HepG2 (cell line): ENCODE results near the gene AASDHPPT. TPM values are rescaled to one million over a fixed set of nuclear protein-coding genes. Genes with fewer than 3 reads are reported as not detected.

Experiments
- ATAC-seq: fragments of 200-7000 bp; cut with Tn5 transposase; 3 replicates; pipeline ENCODE4 v1.9.1; 2020; ENCODE audit warnings: mild to moderate bottlenecking, moderate library complexity
- BruUV-seq: library from RNA; stranded (reverse); fragments of 400-500 nt; replicated peaks from 2 replicates; lab custom pipeline; 2021; lab: Mats Ljungman, UMichigan
- CTCF ChIA-PET: fragments of 300-600 bp; formaldehyde crosslinking; extraction: SDS; loops from one replicate; lab custom pipeline; 2021; ENCODE audit warnings: low total read pairs, inconsistent platforms, low intra/inter-chr PET ratio; lab: Yijun Ruan, JAX
- POLR2A ChIA-PET: fragments of 350-600 bp; sonication (Branson Sonifier 250); formaldehyde crosslinking; loops from one replicate; lab custom pipeline; 2020; ENCODE audit warnings: antibody characterized with exemption, inconsistent platforms; lab: Yijun Ruan, JAX
- DNase-seq: peaks from one replicate; pipeline ENCODE4 v3.0.0-alpha.2; 2015; ENCODE audit warnings: low spot score
- FAIRE-seq: peaks from 3 replicates; lab custom pipeline; 2011; peaks lifted over from hg19 to GRCh38; lab: Jason Lieb, UNC
- H2AFZ ChIP-seq: one replicate; pipeline ENCODE4 v1.6.1; 2011; ENCODE audit warnings: low read length, inconsistent platforms
- H3K27ac ChIP-seq: fragments of 300-600 bp; 3 replicates; pipeline ENCODE4 v1.8.0; 2011; ENCODE audit warnings: mixed run types, mild to moderate bottlenecking, mixed read lengths, low read length, inconsistent platforms; ENCODE audit not compliant: insufficient read depth; ENCODE audit errors: extremely low read length
- H3K27me3 ChIP-seq, 2 experiments: fragments of 200-600 bp in 1 of 2; 2 replicates in 1 of 2; 3 replicates in 1 of 2; pipeline versions ENCODE4 v1.6.0 to v1.8.0; 2011; ENCODE audit warnings: low read length in 2 of 2, mild to moderate bottlenecking in 2 of 2, moderate library complexity in 2 of 2, inconsistent platforms in 1 of 2; ENCODE audit not compliant: insufficient read depth in 2 of 2, control insufficient read depth in 1 of 2
- H3K36me3 ChIP-seq, 2 experiments: fragments of 200-600 bp in 1 of 2; replicated peaks in 1 of 2; 2 replicates in 1 of 2; 3 replicates in 1 of 2; pipeline versions ENCODE4 v1.5.1 to v1.8.0; 2011; ENCODE audit warnings: low read length in 2 of 2, inconsistent platforms in 1 of 2; ENCODE audit not compliant: insufficient read depth in 2 of 2, control insufficient read depth in 1 of 2
- H3K4me1 ChIP-seq: 2 replicates; pipeline ENCODE4 v1.5.1; 2012; ENCODE audit warnings: low read length, inconsistent platforms; ENCODE audit not compliant: insufficient read depth
- H3K4me2 ChIP-seq: 2 replicates; pipeline ENCODE4 v1.6.0; 2011; ENCODE audit warnings: low read depth, low read length, inconsistent platforms
- H3K4me3 ChIP-seq, 3 experiments: fragments of 200-600 bp in 1 of 3; sonication (generic), shearing (Covaris generic) in 1 of 3; replicated peaks in 1 of 3; 2 replicates each; pipeline ENCODE4 v1.5.1; 2011 to 2016; ENCODE audit warnings: low read length in 3 of 3, inconsistent platforms in 2 of 3, low read depth in 2 of 3, mild to moderate bottlenecking in 2 of 3, control low read depth in 1 of 3, mixed read lengths in 1 of 3; ENCODE audit not compliant: insufficient read depth in 1 of 3
- H3K79me2 ChIP-seq: one replicate; pipeline ENCODE4 v1.6.1; 2011; ENCODE audit warnings: low read length, inconsistent platforms; ENCODE audit not compliant: insufficient read depth
- H3K9ac ChIP-seq: 2 replicates; pipeline ENCODE4 v1.6.0; 2011; ENCODE audit warnings: mild to moderate bottlenecking, low read depth, low read length, inconsistent platforms; ENCODE audit not compliant: insufficient read depth
- H3K9me3 ChIP-seq: 2 replicates; pipeline ENCODE4 v1.5.1; 2012; ENCODE audit warnings: mild to moderate bottlenecking, low read length
- H4K20me1 ChIP-seq: 2 replicates; pipeline ENCODE4 v1.6.0; 2011; ENCODE audit warnings: inconsistent platforms, mild to moderate bottlenecking, low read length, moderate library complexity; ENCODE audit not compliant: insufficient read depth
- ETS1 ChIP-seq: sonication (generic); formaldehyde crosslinking; IDR thresholded peaks from 2 replicates; pipeline ENCODE4 v1.4.0; 2020; ENCODE audit warnings: missing genetic modification reagents
- RFX5 ChIP-seq: IDR thresholded peaks from 2 replicates; pipeline ENCODE4 v1.6.1; 2011; ENCODE audit warnings: low read depth, low read length, improper control_type of control experiment
- SOX5 ChIP-seq: IDR thresholded peaks from 2 replicates; pipeline ENCODE4 v1.6.1; 2016; ENCODE audit warnings: borderline replicate concordance
- ZBTB26 ChIP-seq: IDR thresholded peaks from 2 replicates; pipeline ENCODE4 v1.6.1; 2016; ENCODE audit warnings: missing compliant biosample characterization, missing genetic modification reagents, borderline replicate concordance
- ZNF503 ChIP-seq: sonication (generic); formaldehyde crosslinking; IDR thresholded peaks from 2 replicates; pipeline ENCODE4 v1.4.0; 2020; ENCODE audit warnings: missing genetic modification reagents
- ZNF562 ChIP-seq: sonication (generic); formaldehyde crosslinking; IDR thresholded peaks from 2 replicates; pipeline ENCODE4 v1.8.0; 2022; ENCODE audit warnings: missing genetic modification reagents, borderline replicate concordance
- ZNF616 ChIP-seq: sonication (generic); formaldehyde crosslinking; IDR thresholded peaks from 2 replicates; pipeline ENCODE4 v1.5.0; 2020; ENCODE audit warnings: low read depth, mild to moderate bottlenecking, missing genetic modification reagents
- WGBS: methylation state at CpG from one replicate; pipeline ENCODE4 v1.1.6; 2017; ENCODE audit warnings: low lambda C conversion rate; 5-methylcytosine and 5-hydroxymethylcytosine counted together
- in situ Hi-C: cut with HindIII; loops from 2 replicates; pipeline ENCODE4 v1.10.0; 2017; ENCODE audit warnings: low pct_unique_long_range_greater_than_20kb; ENCODE audit not compliant: extremely low pct_ligation_motif_present
- intact Hi-C: fragments of 100-400 bp; cut with micrococcal nuclease; formaldehyde crosslinking; loops from one replicate; pipeline ENCODE4 v1.10.0; 2022; ENCODE audit not compliant: unreplicated experiment
- polyA plus RNA-seq, 8 experiments: library from polyadenylated mRNA; depleted of rRNA in 3 of 8; stranded (reverse) in 7 of 8; unstranded in 1 of 8; fragments of >200 nt; fragmentation: Illumina TruSeq in 4 of 8; extraction: Trizol in 4 of 8; gene quantifications; 2 replicates each; pipeline versions ENCODE4 v1.2.1 to v1.2.3, GENCODE V29; 2011 to 2016; ENCODE audit warnings: low read depth in 4 of 8, missing spikeins in 1 of 8, mixed read lengths in 1 of 8; ENCODE audit not compliant: insufficient read depth in 1 of 8
- total RNA-seq, 5 experiments: library from RNA; depleted of rRNA; stranded (reverse); fragments of >200 nt; fragmentation: Illumina TruSeq; extraction: Trizol; gene quantifications; 2 replicates each; pipeline ENCODE4 v1.2.3, GENCODE V29; 2016; ENCODE audit warnings: low read depth in 1 of 5
- TF ChIP-seq, protein P1 (sequence below): sonication (generic); formaldehyde crosslinking; IDR thresholded peaks from 2 replicates; pipeline ENCODE4 v1.8.0; 2023; ENCODE audit warnings: mild to moderate bottlenecking, missing genetic modification reagents

AASDHPPT gene
- total and polyA plus RNA-seq, 2 of the 13 experiments (the other 11 are each of a cell fraction or from before 2014, with no cell fraction given): 20.2 to 43.7 TPM

- Histone ChIP-seq H3K27ac (no peak overlapping the region), H3K9ac (no peak overlapping the region), H3K4me1 (peaks cover 41% of the 10 kb centered on the region), H3K4me3 (no peak overlapping the region), H4K20me1 (peaks cover 6% of the 10 kb centered on the region; the same call in 1 of the 2 replicates), H3K79me2 (peaks cover 68% of the 10 kb centered on the region), H3K4me2 (0 out of 2 replicates have a peak overlapping the region, but pooled peaks have one; percentile 26), H2AFZ (no peak overlapping the region), H3K9me3 (no peaks in the 10 kb centered on the region), H3K36me3 (peaks cover 3 to 31% of the 10 kb centered on the region in 2 experiments), H3K27me3 (no peaks in the 10 kb centered on the region; a peak in 1 of 5 replicates)
- ChIA-PET POLR2A (no interaction called here), CTCF (no interaction called here)
- no TSS peak for BruUV-seq
- intact Hi-C loops: no loop called here
- DNase-seq (no peak), ATAC-seq (no peak), FAIRE-seq (no peak)
- TF ChIP-seq, protein P1, sequence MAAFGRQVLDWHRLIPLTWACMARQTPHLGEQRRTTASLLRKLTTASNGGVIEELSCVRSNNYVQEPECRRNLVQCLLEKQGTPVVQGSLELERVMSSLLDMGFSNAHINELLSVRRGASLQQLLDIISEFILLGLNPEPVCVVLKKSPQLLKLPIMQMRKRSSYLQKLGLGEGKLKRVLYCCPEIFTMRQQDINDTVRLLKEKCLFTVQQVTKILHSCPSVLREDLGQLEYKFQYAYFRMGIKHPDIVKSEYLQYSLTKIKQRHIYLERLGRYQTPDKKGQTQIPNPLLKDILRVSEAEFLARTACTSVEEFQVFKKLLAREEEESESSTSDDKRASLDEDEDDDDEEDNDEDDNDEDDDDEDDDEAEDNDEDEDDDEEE (CRISPR knock-in tag): no peak
- no peak for TF ChIP-seq ZNF503 (CRISPR knock-in tag)
- in situ Hi-C loops: no loop called here
These were observed 4.6 kb downstream of the AASDHPPT start for GRCh38 chr11:106082096-106082495.

DNA sequence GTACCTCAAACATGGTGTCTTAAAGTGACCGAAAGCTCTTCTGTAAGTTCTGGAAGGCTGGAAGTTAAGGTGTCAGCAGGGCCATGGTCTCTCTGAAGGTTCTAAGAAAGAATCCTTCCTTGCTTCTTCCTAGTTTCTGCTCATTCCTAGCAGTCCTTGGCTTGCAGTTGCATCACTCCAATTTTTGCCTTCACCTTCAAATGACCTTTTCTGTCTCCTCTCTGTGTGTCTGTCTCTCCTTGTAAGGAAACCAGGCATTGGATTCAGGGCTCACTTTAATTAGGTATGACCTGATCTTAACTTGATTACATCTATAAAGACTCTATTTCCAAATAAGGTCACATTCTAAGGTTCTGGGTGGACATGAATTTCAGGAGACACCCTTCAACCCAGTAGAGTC is 8.7 kb downstream of the AASDHPPT start:
- no peak for ATAC-seq
- CTCF ChIA-PET: no interaction called here
- no peaks in the 10 kb centered on the region for H3K9me3 ChIP-seq
- POLR2A ChIA-PET: interaction anchor here (1.0 to 1.8 kb wide), 2 partner anchors 9 kb away, joined by 3 to 13 read pairs; partner anchors contain the start of genes AASDHPPT and KBTBD3
- WGBS: 100% methylated on average over 1 of the region's 1 CpG
- no peak overlapping the region for H3K27ac ChIP-seq
- H3K27me3 ChIP-seq: no peaks in the 10 kb centered on the region
- H2AFZ ChIP-seq: no peak overlapping the region
- no peak for DNase-seq
- H3K4me1 ChIP-seq: peaks cover 34% of the 10 kb centered on the region
- peaks cover 74% of the 10 kb centered on the region for H3K79me2 ChIP-seq
- BruUV-seq: no TSS peak
- H3K4me2 ChIP-seq: no peak overlapping the region
- H3K9ac ChIP-seq: no peak overlapping the region
- in situ Hi-C loops (no loop called here), intact Hi-C loops (loop anchor here (5.0 kb wide), 1 partner anchor 501 kb away; no protein-coding TSS in a partner anchor)
- peaks cover 3 to 31% of the 10 kb centered on the region in 2 experiments for H3K36me3 ChIP-seq
- no peak overlapping the region for H3K4me3 ChIP-seq
- FAIRE-seq: no peak
- no peak for TF ChIP-seq ZNF616 (CRISPR knock-in tag)
- no peak for TF ChIP-seq ZNF562 (CRISPR knock-in tag)
- TF ChIP-seq RFX5: no peak
- no peak for TF ChIP-seq ETS1
- TF ChIP-seq ZBTB26: no peak
- no peak for TF ChIP-seq SOX5 (CRISPR knock-in tag)
- peaks cover 27% of the 10 kb centered on the region for H4K20me1 ChIP-seq
